NCI-H526 treated with DMSO at 0.1 percent for 48 hours (cell line): Measurements from ENCODE around the gene ATAD3A.
"Not testable (repeated sequence)": the region's sequence is repeated elsewhere in the genome, so short reads cannot be mapped to it uniquely, and the experiment has no call there.

Experiments
- DNase-seq: peaks from one replicate; lab custom pipeline; 2025; lab: John Stamatoyannopoulos, UW

Gene ATAD3A

DNA sequence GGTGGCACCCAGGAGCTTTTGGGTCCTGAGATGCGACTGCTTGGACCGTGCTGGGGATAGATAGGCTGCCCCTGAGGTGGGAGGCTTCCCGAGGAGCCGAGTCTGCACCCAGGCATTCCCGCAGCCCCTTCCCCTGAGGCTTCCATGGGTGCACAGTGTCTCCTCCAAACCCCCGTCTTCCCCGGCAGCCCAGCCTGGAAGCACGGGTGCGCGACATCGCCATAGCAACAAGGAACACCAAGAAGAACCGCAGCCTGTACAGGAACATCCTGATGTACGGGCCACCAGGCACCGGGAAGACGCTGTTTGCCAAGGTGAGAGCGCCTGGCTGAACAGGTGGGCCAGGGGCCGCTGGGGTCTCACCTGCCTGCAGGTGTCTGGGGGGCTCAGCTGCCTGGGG lies 11.7 kb downstream of the ATAD3A start:
- not testable (repeated sequence) for DNase-seq

DNA sequence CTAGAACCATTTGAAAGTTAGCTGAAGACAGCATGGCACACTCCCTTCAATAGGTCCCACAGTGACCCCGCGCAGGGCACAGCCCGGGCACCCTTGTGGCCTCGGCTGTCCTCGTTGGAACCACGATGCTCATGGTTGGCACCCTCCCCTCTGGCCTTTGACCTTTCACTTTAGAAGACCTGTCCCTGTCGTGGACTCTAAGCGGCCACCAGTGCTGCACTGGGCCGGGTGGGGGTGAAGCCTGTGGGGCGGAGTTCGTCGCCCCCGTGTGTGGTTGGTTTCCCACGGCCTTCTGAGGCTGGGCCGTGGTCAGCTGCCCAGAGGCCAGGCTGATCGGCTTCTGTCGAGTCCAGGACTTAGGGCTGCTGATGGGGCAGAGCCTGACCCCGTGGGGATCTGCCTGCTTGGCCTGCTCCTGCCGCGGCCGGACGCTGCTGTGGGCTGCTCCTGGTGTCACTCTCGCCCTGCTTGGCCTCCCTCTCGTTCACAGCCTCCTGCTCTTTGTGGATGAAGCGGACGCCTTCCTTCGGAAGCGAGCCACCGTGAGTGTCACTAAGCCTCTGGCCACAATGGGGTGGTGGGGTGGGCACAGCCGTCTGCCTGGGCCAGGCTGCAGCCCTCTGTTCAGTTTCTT lies 12.9 kb downstream of the ATAD3A start:
- not testable (repeated sequence) for DNase-seq

DNA sequence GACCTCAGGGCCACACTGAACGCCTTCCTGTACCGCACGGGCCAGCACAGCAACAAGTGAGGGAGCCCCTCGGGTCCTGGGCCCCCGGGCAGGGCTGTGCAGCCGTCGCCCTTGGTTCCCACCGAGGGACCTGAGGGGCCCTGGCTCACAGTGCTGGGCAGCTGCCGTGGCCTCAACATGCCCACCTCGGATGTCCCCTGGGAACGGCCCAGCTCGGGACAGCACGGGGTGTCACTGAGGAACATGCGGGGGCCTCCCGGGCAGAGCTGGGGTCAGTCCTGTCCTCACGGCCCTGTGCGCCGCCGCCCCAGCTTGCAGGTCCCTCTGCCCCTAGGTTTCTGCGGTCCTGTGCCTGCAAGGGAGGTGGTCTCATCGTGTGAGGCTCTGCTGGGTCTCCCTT lies 14.5 kb downstream of the ATAD3A start:
- DNase-seq: not testable (repeated sequence)

DNA sequence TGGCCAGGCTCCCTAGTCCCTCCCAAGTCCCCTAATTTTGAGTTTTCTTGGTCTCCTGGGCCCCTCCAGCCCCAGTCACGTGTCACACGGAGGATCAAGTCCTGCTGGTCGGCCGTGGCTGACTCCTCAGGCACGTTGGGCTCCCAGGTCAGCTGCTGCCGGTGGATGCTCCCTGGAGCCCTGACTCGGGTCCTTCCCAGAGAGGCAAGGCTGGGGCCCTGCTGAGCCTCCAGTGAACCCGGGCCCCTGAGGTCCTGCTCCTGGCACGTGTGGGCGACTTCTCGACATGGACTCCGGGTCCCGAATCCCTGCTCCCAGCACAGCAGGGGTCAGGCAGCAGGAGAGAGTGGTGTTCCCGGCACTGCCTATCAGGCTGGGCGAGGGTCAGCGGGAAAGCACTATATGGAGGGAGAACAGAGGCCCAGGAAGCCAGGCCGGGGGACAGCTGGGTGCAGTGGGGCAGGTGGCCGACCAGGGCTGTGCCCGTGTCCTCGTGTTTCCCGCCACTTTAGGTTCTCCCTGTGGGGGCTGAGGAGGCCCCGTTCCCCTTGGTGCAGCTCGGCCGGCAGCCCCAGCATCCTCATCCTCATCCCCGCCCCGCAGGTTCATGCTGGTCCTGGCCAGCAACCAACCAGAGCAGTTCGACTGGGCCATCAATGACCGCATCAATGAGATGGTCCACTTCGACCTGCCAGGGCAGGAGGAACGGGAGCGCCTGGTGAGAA lies 15.3 kb downstream of the ATAD3A start:
- DNase-seq: no peak

DNA sequence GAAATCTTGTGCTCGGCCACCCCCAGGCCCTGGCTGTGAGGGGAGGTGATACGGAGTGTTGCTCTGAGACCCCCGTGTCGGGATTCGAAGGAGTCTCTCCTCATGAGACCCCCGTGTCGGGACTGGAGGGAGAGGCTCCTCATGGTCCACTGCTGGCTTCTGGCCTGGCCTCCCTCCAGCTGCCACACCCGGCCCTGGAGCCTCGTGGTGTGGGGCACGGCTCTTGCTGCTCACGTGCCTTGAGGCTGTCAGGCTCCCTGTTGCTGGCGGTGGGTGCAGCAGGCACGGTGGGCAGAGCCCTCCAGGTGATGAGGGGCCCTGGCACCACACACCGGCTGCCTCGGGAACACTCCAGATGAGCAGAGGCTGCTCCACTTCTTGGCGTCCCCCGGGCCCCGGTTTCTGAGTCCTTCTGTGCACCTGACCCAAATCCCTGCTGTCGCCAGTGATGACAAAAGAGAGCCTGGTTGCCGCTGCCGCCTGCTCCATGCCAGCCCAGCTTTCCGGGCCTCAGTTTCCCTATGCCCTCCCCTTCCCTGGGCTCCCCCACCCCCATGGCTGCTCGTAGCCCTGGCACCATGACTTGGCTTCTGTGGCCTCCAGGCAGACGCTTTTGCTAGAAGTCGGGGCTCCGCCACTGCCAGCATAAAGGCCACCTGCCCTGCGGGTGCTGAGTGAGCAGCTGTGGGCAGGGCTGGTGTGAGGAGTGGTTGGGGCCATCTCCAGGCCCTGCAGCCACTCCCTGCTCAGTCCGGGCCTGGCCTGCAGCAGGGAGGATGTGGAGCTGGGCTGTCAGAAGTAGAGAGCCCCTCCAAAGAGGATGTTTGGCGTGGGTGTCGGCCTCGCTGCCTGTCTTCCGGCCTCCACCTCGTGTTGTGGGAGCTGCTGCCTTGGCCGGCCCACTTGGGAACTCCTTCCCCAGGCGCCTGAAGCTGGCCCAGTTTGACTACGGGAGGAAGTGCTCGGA lies 16.6 kb downstream of the ATAD3A start:
- no peak for DNase-seq

DNA sequence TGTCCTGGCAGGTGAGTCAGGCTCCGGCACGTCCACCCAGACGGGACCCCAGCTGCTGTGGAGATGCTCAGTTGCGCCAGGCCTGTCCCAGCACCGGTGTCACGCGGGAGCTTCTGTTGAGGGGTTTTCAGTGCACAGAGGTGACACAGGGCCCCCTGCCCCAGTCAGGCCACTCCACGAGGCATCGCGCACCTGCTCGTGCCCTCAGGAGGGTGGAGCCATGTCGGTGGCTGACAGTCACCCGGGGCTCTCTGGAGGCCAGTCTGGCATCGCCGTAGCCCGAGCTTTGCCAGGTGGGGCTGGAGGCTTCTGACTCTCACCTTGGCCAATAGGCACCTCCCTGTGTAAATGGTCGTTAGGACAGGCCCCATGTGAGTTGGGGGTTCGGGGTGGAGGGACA lies 17.4 kb downstream of the ATAD3A start:
- no peak for DNase-seq

DNA sequence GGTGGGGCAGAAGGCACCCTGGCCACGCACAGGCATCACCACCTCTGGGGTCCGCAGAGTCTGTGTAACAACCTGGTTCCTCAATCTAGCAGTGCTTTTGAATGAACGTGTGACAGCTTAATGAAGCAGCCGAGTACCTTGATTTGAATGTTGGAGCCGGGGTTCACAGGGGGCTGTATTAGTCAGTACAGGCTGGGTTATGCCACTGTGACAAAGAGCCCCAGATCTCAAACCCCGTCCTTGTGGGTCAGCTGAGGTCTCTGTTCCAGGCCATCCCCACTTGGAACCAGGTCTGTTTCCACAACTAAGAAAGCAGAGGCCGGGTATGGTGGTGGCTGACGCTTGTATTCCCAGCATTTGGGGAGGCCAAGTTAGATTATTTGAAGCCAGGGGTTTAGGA lies 18.0 kb downstream of the ATAD3A start:
- no peak for DNase-seq

DNA sequence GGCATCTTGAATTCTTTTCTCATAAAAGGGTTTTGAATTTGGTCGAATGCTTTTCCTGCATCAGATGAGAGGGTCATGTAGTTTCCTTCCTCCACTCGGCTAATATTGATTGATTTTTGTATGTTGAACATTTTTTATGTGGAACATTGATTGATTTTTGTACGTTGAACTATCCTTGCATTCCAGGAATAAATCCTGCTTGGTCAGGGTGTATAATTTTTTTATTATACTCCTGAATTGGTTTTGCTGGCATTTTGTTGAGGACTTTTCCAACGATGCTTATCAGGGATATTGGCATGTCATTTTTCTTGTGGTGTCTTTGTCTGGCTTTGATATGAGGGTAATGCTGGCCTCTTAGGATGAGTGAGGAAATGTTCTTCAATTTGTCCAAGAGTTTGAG lies 20.0 kb downstream of the ATAD3A start:
- no peak for DNase-seq

DNA sequence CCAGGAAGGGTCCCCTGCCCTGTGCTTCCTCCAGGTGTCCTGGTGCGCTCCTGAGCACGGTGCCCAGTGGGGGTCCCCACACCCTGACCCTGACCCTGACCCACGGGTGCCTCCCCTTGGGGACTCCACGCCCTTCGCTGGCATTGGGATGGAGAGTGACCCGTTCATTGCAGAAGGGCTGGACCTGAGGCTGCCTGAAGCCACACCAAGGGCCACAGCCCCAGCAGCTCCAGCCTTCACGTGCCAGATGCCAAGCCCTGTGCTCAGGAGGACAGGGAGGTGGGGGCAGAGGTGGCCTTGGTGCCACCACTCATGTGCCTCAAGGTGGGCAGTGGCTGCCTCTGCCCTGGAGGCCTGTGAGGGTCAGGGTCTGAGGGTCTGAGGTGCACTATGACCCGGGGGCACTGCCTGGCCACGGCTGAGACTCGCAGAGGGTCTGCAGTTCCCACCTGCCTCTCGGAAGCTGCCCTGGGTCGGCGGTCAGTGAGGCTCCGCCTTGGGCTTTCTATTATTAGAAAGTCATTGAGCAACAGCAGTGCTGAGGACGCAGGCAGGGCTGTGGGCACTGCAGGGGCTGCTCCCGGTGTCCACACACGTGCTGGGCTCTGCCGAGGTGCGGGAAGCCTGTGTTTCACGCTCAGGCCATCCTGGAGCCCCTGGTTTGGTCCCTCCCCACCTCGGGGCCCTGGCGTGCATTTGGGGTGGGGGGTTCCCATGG lies 21.4 kb downstream of the ATAD3A start:
- not testable (repeated sequence) for DNase-seq

DNA sequence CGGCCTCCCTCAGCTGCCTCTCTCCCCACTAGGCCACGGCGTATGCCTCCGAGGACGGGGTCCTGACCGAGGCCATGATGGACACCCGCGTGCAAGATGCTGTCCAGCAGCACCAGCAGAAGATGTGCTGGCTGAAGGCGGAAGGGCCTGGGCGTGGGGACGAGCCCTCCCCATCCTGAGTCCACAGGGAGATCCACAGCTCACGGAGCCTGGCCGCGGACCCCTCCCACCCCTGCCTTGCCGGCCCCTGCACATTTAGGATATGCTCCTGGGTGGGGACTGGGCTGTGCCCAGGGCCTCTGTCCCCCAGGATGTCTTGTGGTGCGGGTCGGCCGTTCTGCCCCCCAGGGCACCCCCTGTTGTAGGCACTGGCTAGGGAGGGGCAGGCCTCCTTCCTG lies 21.9 kb downstream of the ATAD3A start:
- DNase-seq: not testable (repeated sequence)

DNA sequence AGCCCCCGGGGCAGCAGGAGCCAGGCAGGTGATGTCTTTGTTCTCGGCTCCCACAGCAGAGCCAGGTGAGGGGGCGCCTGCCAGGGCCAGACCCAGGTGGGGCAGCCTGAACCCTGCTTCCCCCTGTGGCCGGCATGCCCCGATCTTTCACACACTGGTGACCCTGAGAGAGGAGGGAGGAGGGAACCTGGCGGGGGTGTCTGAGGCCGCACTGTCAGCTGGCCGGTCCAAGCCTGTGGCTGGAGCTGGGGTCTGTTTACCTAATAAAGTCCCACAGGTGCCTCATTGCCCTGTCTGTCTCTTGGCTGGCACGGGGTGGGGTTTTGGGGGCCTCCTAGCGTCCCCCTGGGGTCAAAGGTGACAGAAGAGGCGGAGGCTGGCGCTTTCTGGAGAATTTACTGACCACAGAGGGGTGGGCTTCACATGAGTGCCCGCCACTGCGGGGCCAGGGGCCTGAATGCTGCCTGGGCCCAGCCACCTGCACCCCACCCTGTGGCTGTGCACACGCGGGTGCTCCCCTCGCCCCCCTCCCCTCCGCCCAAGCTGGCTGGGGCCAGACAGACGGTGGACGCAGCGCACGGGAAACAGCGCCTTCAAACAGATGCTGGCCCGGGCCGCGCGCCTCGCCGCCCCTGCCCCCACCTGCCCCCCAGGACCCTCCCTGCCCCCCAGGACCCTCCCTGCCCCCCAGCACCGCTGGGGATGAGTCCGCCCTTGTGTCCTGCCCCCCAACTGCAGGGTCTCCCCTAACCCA lies 22.6 kb downstream of the ATAD3A start:
- DNase-seq: no peak

DNA sequence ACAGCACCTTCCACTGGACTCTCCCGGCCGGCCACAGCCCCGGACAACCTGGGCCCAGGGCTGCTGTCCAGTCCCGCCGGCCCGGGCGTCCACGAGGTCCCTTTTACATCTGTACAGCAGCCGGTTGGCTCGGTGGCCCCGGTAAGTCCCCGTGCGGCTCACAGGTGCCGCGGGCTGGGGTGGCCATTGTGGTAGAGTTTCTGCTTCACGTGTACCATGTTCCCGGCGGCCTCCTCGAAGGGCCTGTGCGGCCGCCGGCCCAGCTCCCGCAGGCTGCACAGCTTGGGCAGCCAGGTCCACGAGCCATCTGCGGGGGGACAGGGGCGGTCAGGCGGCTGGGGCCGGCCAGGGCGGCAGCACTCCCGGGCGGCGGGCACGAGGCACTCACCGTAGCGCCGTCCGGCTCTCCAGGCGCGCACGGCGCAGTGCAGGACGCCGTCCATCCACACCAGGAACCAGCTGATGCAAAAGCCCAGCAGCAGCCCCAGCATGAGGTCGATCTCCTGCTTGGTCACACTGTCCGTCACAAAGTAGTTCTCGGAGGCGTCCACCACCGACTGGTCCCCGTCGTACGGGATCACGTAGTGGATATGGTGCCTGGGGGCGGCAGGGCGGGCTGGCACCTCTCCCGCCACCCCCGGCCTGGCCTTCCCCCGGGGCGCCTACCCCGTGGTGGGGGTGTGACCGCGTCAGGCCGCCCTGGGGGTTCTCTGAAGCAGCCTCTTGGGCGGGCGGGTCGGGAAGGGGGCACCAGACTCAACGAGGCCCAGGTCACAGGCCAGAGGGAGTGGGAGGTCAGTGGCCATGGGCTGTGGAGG lies 23.4 kb downstream of the ATAD3A start:
- DNase-seq: no peak

DNA sequence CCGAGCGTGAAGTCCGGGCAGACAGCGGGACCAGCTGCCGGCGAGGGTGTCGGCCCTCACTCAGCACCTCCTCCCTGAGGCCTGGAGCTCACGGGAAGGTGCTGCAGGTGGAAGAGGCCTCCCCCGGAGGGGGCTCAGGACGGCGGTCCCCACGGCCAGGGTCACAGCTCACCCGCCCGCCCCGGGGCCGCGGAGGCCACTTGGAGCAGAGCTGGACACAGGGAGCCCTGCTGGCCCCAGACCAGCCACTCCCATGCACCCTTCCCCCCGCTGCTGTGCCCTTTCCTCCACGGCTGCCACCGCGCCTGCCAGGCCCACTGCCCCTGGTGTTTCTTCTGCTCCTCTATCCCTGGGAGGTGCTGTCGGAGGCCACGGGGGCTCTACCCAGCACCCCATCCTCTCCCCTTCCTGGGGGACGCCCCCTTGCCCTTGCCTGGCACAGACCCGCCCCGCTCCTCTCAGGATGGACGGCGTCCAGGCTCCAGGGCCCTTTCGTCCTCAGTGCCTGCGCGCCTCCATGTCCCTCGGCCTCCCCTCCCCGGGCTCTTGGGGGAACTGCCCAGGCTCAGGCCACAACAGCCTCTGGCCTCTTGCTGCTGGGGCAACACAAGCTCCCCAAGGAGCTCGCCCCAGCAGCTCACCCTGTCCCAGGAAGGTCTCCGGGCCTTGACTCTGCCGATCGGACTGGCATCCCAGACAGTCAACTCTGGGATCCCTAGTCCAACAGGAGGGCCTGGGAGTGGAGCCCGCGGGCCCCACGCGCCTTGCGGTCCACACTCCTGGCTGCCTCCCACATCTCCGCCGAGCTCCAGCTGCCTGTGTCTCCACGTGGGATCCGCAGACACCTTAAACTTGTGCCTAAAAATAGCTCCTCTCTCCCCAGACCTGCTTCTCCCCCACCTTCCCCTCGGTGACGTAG lies 24.3 kb downstream of the ATAD3A start:
- DNase-seq: no peak

DNA sequence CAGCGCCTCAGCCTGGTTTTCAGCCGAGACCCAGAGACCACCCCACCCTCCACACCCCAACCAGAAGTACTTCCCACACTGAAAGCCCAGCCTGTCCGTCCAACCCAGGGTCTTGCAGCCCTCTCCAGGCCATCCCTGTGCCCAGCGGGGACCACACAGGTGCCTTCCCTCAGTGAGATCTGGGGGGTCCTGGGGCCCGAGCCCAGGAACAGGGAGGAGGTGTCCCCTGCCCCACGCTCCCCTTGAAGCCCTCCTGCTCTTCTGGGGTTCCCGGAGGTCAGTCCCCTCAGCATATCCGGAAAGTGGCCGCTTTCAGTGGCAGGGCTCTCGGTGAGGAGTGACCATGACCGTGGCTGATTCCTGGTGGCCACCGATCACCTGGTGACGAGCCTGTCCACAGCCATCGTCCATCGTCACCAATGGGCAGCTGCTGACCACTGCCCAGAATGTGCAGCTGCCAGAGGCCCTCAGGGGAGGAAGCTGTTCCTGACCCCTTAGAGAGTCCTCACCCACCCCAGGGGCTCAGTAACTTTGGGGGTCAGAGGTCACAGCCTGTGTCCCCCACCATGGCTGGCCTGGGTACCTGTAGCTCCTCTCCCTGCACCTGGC lies 25.1 kb downstream of the ATAD3A start:
- no peak for DNase-seq

DNA sequence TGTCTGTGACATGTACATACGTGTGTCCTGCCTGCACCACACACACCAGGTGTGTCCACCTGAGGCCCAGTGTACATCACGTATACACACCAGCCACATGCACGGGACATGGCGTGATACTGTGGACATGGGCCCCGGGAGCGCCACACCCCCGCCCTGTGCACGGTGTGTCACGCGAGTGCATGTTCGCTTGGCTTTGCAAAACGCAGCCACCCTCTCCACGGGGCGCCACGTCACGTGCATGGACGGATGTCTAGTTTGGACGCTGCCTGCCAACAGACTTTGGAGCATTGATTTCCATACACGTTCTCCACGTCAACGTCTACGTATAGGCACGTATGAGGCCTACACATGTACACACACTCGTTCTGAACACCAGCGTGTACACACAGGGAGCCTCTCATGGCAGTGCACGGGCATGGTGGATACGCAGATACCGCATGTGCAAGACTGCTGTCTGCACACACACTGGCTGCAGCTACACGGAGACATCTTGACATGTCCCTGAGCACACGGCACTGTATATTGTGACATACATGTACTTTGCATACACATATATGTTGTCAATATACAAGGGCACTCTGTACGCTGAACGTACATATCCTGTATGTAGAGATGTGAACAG lies 25.8 kb downstream of the ATAD3A start:
- DNase-seq: no peak

DNA sequence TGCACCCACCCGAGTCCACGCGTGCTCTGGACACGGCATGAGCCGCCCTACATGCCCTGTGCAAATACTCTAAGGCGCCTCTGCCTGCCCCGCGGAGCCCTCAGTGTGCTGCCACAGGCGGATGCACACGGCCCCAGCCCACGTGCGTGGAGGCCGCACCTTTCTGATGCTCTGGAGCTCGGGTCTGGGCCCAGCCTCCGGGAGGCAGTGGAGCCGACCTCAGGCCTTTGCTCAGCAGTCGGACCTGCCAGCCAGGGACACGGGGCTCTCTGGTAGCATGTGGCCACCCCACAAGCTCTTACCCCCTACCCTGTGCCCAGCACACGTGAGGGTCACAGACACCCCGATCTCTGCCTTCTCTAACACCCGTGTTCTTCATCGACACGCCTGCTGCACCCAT lies 26.4 kb downstream of the ATAD3A start:
- DNase-seq: no peak

DNA sequence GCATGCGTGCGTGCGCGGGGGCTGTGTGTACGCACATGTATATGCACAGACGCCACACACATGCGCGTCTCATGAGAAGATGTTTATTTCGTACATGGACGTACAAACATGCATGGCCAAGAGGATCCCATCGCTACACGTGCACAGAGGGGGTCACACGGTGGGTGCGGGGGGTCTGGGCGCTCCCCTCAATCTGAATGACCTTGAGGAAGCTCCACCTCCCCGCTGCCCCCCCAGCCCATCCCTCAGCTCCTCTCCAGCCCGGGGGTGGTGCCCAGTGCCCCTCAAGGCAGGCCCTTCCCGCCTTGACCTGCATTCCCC lies 27.0 kb downstream of the ATAD3A start:
- no peak for DNase-seq

DNA sequence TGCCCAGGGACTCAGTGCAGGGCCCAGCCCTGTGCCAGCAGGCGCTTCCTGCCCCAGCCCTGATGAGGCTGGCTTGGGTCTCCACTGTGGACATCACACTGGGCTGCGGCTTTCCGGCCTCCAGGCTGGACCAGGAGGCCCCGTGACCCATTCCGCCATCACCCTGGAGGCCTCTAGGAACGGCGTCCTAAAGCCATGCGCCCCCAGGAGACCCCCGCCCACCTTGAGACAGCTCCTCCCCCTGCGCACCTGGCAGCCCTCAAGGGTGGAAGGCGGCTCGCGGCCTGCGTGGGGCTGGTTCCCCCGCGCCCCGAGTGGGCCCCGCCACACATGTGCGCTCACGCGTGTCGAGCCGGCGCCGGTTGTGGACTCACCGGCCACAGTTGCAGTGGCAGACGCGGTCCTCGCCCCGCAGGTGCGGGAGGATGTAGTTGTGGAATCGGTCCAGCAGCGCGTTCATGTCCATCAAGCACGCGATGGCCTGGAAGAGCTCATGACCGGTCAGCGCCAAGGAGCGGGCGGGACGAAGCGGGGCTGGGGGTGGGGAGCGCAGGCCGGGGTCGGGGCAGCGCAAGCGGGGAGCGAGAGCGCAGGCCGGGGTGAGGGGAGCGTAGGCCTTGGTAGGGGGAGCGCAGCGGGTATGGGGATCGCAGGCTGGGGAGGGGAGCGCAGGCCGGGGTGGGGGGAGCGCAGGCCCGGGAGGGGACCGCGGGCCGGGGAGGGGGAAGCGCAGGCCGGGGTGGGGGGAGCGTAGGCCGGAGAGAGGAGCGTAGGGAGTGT lies 27.5 kb downstream of the ATAD3A start:
- DNase-seq: no peak
